ENCODE data around the gene TBC1D3C. TPM values are rescaled to one million over a fixed set of nuclear protein-coding genes. Genes with fewer than 3 reads are reported as not detected.
"Not testable (repeated sequence)": the region's sequence is repeated elsewhere in the genome, so short reads cannot be mapped to it uniquely, and the experiment has no call there.

The TBC1D3C gene
- not detected for total RNA-seq

DNA sequence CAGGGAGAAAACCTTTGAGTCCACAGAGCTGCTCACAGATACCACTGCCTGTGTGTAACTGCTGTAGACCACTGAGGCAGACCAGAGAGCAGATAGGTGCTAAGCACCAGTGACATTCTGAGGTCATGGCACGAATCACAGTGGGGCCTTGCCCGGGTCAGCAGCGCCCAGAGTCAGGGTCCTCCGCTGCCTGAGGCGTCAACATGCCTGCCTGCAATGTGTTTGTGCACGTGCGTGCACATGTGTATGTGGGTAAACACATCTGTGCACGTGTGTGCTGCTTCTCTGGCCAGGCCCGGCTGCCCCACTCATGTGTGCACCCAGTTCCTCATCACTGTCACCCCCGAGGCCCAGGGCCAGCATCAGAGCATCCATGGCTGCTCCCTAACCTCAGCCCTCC is at the start of gene TBC1D3C:
Gene TBC1D3C (minus strand): TSS at position 101 of the 400 bp plus-strand sequence. CDS start 1,568 bp downstream, outside the sequence.
- not testable (repeated sequence) for ATAC-seq

DNA sequence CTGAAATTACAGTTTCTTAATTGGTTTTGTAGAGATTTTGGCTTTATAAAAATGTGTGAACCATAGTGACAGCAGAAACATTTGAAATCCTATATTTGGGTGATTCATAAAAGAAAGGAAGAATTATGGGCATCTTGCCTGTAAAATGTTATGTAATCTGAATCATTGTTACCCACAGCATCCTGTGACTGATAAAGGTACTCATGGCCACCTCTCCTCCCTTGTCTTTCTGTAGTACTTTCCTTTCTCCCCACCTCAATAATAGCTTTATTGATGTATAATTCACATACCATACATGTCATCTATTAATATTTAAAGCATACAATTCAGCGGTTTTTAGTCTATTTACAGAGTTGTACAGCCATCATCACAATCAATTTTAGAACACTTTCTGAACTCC is 30.8 kb upstream of the TBC1D3C start:
- ATAC-seq: not testable (repeated sequence)

DNA sequence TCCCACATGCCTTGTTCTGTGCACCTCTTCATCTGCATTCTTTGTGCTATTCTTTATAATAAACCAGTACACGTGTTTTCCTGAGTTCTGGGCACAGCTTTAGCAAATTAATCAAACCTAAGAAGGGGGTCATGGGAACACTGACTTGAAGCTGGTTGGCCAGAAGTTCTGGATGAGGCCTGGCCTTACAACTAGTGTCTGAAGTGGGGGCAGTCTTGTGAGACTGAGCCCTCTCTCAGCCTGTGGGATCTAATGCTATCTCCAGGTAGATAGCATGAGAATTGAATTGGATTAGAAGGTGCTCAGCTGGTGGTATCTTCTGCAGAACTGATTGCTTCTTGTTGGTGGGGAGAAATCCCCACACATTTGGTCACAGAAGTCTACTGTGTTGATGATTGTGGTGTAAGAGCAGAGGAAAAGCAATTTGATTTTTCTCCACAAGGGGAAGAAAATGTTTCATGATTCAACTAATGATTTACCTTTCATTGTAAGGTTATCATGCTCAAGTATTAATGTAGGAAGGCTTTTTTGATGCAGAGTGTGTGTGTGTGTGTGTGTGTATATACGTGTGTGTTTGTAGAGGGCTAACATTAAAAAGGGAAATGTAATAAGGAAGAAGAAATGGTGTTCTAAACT is 25.7 kb upstream of the TBC1D3C start:
- not testable (repeated sequence) for ATAC-seq

- ATAC-seq: peak; percentile 88
Observed at GRCh38 chr17:38088120-38088519, 19.7 kb upstream of the TBC1D3C start.

DNA sequence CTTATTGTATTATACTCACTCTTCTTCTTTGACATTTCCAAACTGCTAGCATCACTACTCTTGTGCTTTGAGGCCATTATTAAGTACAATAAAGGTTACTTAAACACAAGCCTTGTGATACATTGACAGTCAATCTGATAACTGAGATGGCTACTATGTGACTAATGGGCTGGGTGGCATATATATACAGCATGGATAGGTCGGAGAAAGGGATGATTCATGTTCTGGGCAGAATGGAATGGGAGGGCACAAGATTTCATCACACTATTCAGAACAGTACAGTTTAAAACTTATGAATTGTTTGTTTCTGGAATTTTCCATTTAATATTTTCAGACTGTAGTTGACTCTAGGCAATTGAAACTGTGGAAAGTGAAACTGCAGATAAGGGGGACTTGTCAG is 18.9 kb upstream of the TBC1D3C start:
- peak; percentile 91 for ATAC-seq

Other genes with a start within 250 kb of the TBC1D3C start
- not detected for gene TBC1D3K, start 144.2 kb downstream of the TBC1D3C start, total RNA-seq
- gene TBC1D3L, start 79.6 kb downstream of the TBC1D3C start, total RNA-seq: 12.2 TPM
- gene TBC1D3D, start 64.7 kb downstream of the TBC1D3C start, total RNA-seq: 0.24 TPM
- not detected for gene TBC1D3E, start 59.3 kb upstream of the TBC1D3C start, total RNA-seq
- gene TBC1D3, start 123.9 kb upstream of the TBC1D3C start, total RNA-seq: not detected
- gene MRPL45, start 228.5 kb upstream of the TBC1D3C start, total RNA-seq: 27.1 TPM